Right kidney (tissue), 1 donor: ENCODE measurements around the gene TRABD2A.
"Not testable (repeated sequence)": the region's sequence is repeated elsewhere in the genome, so short reads cannot be mapped to it uniquely, and the experiment has no call there.

Source experiments
- DNase-seq: peaks from one replicate; pipeline ENCODE4 v3.0.0-alpha.2; 2016

Gene TRABD2A

DNA sequence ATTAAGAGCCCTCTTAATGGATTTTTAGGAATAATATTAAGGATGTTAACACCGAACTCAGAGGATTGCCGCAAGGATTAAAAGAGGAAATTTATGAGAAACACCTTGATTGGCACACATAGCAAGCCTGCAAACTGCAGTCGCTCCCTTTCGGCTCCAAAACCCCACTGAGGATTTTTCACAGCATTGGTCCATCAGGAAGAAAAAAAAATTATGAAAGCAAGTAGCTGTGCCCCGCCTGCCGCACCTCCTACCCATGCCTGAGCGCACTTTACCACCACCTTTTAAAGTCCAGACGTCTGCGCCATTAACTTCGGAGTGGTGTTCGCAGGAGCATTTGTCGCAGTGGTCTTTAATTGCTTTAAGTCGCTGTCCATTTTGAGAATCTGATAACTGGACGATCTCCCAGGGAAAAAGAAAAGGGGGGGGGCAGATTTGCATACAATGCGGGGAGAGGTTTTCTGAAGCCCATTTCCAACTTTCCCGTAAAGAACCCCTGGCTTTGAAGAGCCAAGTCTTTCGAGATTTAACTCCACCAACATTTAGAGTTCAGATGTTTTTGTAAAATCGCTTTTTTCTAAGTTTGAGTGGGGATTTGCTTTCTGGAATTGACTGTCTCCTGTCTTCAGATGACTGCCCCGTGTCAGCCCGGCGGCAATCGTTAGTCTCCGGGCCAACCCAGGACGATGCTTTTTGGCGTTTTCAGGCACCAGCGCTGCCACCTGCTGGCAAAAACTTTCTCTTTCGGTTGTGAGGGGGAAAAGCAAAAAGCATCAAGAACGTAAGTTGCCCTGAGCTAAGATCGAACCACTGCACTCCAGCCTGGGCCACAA, 913 bp upstream of the TRABD2A start:
- DNase-seq: peak; percentile 77

DNA sequence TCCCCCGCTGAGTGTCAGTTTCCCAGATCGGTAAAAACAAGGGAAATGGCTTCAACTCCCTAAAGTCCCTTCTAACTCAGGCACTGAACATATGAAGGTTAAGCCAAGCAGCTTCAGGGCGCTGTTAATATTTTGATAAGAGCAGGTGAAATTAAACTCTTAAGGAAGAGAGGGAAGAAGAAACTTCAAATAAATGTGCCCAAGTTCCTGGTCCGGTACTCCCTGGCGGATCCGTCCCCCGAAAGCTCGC, 564 bp downstream of the TRABD2A start:
- DNase-seq: no peak

DNA sequence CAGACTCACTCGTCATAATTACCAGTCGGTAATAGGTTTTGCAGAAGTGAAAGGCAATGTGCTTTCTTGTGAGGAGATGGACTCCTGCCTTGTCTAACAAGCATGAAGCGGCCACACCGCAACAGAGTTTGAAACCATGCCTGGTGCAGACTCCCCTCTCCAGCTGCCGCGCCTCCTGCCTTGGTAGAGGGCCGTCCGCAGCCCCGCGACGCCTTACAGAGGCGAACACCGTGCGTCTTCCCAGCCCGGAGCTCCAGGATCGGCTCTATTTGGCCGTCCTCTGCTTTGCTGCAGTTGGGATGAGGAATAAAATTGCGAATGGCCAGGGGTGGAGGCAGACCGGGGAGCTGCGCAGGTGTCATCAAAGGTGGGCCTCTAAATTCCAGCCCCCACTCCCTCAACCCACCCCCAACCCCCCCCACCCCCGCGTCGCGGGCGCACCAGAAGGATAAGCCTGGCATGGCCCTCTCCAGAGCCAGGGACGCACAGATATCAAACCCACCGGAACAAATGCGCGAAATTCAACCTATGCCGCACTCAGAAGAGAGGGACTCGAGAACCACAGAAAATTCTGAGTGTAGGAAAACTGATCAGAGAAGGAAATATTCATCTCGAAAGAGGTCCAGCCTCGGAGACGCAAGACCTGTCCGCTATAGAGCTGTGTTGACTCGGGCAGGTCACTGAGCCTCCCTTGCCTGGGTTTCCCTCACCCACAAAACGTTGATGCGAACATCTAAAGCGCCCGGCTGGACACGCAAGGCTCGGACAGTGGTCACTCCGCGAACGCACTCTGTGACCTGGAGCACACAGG, 1.1 kb downstream of the TRABD2A start:
- DNase-seq: peak; percentile 43

DNA sequence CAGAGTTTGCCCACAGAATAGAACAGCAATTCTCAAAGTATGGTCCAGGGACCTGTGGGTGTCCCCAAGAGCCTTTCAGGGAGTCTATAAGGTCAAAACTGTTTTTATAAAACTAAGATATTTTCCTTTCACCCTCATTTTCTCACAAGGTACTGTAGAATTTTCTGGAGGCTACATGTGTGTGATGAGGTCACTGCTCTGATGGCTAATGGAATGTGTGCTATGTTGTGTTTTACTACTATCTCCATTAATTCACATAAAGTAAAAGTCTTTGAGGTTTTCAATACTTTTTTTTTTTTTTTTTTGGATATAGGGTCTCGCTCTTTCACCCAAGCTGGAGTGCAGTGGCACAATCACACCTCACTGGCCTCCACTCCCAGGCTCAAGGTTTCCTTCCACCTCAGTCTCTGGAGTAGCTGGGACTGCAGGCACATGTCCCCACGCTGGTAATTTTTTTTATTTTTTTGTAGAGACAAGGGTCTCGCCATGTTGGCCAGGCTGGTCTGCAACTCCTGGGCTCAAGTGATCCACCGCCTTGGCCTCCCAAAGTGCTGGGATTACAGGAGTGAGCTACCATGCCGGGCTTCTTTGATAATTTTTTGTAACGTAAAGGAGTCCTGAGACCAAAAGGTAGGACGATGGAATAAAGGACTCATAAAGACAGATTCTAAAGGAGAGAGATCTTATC, 1.8 kb downstream of the TRABD2A start:
- DNase-seq: no peak

DNA sequence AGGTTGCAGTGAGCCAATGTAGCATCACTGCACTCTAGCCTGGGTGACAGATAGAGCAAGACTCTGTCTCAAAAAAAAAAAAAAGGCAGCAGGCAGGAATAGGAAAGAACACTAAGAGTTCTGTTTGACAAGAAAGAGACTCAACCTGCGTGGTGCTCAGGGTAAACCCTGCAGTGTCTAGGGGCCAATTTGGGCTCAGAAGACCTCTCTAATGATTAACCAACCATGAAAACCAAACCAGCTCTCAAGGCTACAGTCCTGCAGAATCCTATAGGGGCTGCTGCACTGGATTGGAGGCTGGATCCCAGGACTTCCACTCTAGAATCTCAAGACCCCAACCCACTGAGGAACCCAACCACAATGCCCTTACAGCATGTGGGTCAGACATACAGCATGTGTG, 2.4 kb downstream of the TRABD2A start:
- no peak for DNase-seq

DNA sequence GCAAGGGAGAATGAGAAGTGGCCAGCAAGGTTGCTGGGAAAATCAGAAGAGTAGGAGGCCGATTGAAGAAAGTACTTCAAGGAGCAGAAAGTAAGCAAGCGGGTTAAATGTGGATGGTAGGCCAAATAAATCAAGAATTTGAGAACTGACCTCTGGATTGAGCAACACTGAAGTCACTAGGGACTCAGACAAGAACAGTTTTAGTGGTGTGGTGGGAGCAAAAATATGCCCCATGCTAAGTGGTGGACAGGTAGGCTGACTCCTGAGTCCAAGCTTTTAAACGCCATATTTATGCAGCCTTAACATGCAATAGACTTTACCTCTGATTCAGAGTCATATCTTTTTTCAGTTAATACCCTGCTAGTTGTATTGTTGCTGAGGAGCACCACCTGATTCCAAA, 4.5 kb downstream of the TRABD2A start:
- no peak for DNase-seq

DNA sequence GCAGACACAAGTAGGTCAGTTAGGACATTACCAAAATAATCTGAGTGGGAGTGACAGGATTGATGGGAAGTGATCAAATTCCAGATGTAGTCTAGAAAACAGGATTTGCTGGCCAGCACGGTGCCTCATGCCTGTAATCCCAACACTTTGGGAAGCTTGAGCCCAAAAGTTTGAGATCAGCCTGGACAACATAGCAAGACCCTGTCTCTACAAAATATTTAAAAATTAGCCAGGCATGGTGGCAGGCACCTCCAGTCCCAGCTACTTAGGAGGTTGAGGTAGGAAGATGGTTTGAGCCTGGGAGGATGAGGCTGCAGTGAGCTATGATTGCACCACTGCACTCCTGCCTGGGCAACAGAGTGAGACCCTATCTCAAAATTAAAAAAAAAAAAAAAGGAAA, 5.3 kb downstream of the TRABD2A start:
- DNase-seq: not testable (repeated sequence)

DNA sequence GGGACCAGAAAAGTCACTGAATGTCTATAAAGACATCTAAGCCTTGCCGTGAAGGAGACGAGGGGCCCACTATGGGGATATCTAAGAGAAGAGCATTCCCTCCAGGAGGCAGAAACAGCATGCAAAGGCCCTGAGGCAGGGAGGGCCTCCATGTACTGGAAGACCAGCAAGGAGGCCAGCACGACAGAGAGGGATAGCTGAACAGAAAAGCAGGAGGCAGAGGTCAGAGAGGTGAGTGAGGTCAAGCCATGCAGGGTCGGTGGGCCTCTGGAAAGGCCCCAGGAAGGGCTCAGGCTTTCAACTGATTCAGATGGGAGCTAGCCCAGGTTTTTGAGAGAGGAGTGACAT, 5.7 kb downstream of the TRABD2A start:
- no peak for DNase-seq

DNA sequence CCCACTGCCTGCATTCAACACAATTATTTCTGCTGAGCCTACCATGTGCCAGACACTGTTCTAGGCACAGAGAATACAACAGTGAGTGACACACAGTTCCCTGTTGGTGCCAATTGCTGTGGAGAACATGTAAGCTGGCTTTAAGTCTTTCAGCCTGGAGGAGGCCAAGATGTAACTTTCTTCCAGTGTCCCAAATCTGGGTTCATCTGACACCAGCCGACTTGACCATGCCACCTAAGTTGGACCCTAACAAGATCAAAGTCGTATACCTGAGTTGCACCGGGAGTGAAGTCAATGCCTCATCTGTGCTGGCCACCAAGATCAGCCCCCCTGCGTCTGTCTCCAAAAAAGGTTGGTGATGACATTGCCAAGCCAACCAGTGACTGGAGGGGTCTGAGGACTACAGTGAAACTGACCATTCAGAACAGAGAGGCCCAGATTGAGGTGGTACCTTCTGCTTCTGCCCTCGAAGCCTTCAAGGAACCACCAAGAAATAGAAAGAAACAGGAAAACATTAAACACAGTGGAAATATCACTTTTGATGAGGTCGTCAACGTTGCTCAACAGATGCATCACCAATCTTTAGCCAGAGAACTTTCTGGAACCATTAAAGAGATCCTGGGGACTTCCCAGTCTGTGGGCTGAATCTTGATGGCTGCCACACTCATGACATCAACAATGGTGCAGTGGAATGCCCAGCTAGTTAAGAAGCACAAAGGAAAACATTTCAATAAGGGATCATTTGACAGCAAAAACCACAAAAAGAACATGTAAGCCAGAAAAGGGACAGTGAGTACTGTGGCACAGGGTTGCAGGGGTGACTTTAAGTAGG, 6.3 kb downstream of the TRABD2A start:
- DNase-seq: no peak

DNA sequence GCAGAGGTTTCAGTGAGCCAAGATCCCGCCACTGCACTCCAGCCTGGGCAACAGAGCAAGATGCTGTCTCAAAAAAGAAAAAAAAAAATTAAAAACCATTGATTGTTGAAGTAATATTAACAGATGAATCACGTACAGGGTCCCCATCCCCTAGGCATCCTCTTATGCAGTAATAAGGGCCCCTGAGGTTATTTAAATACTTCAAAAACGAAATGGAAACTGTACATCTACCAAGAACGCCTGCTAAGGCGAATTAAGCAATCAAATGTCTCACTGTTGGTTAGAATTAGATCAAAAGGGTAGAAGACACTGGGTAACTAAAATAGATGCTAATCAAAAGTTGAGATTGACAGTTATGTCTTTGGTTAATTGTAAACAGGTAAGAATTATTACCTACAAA, 7.5 kb downstream of the TRABD2A start:
- no peak for DNase-seq

DNA sequence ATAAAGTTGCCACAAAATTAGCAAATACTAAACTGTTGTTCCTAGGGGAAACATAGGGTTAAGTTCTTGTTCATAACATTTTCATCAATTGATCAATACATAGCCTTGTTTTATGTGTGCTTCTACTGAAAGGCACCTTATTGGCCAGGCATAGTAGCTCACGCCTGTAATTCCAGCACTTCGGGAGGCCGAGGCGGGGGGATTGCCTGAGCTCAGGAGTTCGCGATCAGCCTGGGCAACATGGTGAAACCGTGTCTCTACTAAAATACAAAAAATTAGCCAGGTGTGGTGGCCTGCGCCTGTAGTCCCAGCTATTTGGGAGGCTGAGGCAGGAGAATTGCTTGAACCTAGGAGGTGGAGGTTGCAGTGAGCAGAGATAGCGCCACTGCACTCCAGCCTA, 8.2 kb downstream of the TRABD2A start:
- not testable (repeated sequence) for DNase-seq

DNA sequence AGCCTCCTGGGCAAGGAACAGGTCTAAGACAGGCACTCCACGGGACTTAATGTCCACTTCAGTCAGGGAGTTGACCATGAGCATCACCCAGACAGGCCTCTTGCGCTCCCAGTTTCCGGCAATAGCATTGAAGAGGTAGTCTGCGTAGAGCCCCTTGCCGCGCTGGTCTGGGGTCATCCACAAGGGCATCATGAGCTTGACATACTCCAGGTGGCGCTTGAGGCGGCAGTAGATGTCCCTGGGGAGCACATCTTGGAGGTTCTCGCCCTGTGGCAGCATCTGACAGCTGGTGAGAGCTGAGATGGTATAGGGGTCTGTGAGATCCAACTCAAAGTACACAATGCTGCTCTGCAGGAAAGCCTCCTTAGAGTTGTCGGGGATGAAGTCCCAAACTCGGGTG, 10.6 kb downstream of the TRABD2A start:
- DNase-seq: no peak

DNA sequence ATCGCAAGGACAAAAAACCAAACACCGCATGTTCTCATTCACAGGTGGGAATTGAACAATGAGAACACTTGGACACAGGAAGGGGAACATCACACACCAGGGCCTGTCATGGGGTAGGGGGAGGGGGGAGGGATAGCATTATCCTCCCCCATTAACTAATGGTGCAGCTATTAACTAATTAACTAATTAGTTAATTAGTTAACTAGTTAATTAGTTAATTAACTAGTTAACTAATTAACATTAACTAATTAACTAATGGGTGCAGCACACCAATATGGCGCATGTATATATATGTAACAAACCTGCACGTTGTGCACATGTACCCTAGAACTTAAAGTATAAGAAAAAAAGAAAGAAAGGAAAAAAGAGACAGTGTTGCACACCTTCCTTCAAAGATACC, 12.6 kb downstream of the TRABD2A start:
- not testable (repeated sequence) for DNase-seq

DNA sequence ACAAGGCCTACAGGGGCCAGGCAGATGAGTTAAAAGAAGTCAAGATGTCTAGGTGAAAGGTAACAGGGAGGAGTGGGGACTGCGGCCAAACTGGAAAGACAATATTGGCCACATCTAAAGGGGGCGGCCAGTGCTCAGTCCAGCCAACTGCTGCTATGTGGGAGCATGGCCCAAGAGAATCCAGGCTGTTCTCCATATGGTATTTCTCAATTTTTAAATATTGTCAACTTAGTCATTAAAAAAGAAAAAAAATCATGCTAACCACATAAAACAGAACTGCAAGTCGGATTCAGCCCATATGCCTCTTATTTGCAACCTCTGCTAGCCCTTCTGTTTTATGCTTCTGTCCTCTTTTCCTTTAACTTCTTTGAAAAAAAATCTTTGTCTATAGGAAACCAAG, 14.8 kb downstream of the TRABD2A start:
- no peak for DNase-seq

DNA sequence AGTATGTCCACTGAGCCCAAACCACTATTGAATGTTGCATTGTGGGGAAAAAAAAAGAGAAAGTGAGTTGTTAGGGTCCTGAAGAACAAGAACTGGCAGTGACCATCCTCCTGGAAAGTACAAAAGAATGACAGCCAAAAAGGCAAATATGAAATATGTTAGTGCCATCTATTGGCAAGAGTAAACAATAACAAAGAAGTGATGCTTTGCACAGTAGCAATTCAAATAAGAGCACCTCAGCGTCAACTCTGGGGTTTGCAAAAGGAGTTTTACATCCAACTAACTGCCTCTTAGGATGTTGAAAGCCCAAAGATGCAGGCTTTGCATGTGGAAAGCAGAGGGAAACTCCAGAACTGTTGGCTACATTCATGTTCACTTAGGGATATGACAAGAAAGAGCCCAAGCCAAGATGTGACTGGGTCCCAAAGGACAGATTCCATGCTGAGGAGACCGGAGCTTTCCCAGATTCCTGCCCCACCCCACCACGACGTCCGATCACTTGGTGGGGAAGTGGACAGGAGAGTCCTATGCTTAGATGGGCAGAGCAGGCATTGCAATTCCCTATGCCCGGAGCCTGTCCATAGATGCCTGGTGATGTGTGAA, 15.6 kb downstream of the TRABD2A start:
- DNase-seq: no peak

DNA sequence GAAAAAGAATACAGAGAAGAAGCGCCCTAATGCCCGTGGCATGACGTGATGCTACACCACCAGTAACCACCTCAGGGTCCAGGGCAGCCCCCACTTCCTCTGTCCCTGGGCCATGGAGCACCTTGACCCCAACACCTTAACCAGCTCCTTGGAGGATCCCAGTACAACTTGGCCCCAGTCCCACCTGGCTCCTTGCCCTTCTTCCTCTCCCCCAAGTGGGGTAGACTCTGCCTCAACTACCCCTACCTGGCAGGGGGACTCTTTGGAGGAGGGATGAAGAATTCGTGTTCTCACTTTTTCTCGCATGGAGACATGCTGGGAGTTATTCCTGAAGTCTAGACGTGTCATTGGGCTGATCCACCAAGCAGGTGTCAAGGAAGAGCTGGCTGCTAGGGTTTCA, 18.9 kb downstream of the TRABD2A start:
- no peak for DNase-seq

DNA sequence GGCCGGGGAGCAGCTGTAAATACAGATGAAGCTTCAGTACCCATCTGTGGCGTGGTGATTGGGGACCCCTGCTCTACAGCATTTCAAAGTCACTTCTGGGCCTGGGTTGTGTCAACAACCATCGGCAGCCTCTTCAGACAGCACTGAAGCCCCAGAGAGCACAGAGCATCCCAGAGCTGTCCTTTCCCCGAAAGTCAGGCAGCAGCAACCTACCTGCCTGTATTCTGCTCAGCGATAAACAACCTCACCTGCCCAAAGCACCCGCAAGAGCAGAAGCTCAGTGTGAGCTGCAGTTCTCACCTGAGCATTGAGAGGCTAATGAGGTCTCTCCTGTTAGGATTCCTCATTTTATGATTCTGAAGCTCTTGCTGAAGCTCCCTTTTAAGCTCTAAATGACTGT, 19.3 kb downstream of the TRABD2A start:
- DNase-seq: no peak

DNA sequence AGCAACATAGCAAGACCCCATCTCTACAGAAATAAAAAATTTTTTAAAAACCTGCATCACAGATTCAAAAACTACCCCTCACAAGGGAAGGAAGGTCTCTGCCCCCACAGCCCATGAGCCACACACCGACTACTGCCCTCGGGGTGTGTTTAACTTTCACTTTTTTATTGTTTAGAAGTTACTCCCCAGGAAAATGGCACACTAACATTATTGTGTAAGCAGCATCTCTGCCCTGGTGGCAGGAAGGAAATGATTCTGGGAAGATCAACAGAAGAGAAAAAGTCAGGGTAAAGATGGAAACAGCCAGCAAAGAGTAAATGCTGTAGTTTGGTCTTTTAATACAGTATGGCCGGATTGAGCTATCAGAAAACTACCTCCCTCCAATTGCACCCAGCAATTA, 21.9 kb downstream of the TRABD2A start:
- DNase-seq: no peak

DNA sequence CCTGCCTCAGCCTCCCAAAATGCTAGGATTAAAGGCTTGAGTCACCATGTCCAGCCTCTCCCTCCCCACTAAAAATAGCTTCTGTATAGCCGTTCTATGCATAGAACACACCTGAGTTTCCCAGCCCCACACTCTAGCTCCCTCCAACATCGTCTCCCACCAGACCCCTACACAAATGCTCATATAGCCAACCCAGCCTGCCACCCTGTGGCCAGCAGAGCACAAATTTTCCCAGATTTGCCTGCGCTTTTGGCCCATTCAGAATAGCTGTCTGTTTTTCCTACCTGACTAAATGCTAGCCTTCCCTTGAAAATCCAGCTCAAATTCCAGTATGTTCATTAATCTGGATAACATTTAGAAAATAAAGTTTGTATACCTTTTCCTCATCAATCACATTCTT, 22.8 kb downstream of the TRABD2A start:
- DNase-seq: no peak

DNA sequence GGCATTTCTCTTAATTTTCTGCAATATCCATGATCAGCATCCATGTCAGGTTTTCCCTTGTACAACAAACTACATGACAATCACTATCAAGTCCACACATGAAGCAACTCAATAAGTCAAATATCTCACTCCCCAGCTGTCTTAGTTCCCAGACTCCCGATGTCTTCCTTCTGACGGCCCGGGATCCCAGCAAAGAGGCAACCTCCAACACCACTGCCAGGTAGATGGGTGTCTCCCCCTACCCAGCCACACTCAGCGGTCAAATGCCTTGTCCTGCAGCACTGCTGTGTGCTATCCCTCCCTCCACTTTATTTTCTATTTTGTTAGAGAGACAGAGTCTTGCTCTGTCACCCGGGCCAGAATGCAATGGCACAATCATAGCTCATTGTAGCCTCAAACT, 23.3 kb downstream of the TRABD2A start:
- DNase-seq: no peak

DNA sequence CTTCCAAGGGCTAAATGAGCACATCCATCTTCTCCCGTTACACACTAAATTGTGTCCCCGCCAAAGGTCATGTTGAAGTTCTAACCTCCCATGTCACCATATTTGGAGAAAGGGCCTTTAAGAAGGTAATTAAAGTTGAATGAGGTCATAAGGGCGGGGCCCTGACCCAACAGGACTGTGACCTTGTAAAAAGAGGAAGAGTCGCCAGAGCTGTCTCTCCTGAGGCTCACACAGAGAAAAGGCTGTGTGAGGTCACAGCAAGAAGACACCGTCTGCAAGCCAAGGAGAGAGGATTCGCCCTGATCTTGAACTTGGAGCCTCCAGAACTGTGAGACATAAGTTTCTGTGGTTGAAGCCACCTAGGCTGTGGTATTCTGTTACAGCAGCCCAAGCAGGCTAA, 24.1 kb downstream of the TRABD2A start:
- DNase-seq: no peak

DNA sequence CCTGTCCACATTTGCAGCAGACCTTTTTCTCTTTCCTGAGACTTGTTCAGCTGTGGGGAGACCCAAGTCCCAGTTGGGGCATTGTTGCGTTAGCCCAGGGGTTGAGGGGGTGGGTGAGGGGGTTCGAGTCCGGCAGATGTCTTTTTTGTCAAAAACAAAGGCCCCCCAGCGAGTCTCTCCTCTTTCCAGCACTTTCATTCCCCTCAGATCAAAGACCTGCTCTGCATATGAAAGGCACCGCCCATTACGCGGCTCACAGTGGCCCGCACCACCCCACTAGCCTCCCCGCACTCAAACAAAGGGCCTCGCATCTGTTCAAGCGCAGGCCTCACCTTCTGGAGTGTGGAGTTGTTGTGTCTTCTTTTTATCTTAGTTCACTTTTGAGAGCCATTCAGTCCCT, 25.2 kb downstream of the TRABD2A start:
- DNase-seq: no peak
